Mesodermal cell (in vitro differentiated cells): ENCODE data around the gene RAB23.

Source experiments
- H3K27ac ChIP-seq: 2 replicates; pipeline ENCODE4 v1.7.0; 2013; ENCODE audit warnings: mild to moderate bottlenecking, low read depth, low read length, moderate library complexity; ENCODE audit not compliant: severe bottlenecking
- H3K36me3 ChIP-seq: 2 replicates; pipeline ENCODE4 v1.7.1; 2013; ENCODE audit warnings: mild to moderate bottlenecking, low read length, moderate library complexity; ENCODE audit not compliant: control insufficient read depth, insufficient read depth
- H3K4me1 ChIP-seq: one replicate; pipeline ENCODE4 v1.7.1; 2013; ENCODE audit warnings: mild to moderate bottlenecking, low read length; ENCODE audit not compliant: insufficient read depth, control insufficient read depth, poor library complexity, severe bottlenecking
- H3K4me3 ChIP-seq: 2 replicates; pipeline ENCODE4 v1.7.0; 2013; ENCODE audit warnings: low read length, control low read depth, mild to moderate bottlenecking; ENCODE audit not compliant: insufficient read depth, poor library complexity, severe bottlenecking; ENCODE audit errors: extremely low read depth
- H3K9me3 ChIP-seq: 2 replicates; pipeline ENCODE4 v1.7.1; 2013; ENCODE audit warnings: mild to moderate bottlenecking, low read length, moderate library complexity; ENCODE audit not compliant: control insufficient read depth
- WGBS, 2 experiments: methylation state at CpG; one replicate each; pipeline ENCODE4 v1.1.5; 2013; ENCODE audit warnings: missing lambda C conversion rate in 2 of 2; ENCODE audit not compliant: insufficient coverage in 2 of 2; 5-methylcytosine and 5-hydroxymethylcytosine counted together

Gene RAB23

DNA sequence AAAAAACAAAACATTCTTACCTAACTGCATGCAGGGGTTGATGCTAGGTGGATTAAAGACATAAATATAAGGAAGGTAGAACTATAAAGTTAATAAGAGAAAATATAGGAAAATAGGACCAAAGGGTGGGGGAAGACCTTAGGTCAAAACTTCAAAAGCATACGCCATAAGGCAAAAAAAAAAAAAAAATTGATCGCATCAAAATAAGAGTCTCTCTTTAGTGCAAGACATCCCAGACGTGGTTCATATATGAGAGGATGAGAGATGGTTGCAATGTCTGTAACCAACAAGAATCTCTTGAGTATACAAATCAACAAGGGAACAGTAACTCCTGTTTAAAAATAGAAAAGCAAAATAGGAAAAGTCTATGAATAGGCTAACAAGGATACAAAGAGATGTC, 41.5 kb downstream of the RAB23 start:
- H3K9me3 ChIP-seq: no peaks in the 10 kb centered on the region
- H3K27ac ChIP-seq: no peak overlapping the region
- no peaks in the 10 kb centered on the region for H3K4me1 ChIP-seq
- 100% methylated on average over 1 of the region's 3 CpGs; no CpG with 5 or more reads in 1 of the 2 experiments for WGBS, 2 experiments
- H3K36me3 ChIP-seq: peaks cover 34% of the 10 kb centered on the region
- no peak overlapping the region for H3K4me3 ChIP-seq

DNA sequence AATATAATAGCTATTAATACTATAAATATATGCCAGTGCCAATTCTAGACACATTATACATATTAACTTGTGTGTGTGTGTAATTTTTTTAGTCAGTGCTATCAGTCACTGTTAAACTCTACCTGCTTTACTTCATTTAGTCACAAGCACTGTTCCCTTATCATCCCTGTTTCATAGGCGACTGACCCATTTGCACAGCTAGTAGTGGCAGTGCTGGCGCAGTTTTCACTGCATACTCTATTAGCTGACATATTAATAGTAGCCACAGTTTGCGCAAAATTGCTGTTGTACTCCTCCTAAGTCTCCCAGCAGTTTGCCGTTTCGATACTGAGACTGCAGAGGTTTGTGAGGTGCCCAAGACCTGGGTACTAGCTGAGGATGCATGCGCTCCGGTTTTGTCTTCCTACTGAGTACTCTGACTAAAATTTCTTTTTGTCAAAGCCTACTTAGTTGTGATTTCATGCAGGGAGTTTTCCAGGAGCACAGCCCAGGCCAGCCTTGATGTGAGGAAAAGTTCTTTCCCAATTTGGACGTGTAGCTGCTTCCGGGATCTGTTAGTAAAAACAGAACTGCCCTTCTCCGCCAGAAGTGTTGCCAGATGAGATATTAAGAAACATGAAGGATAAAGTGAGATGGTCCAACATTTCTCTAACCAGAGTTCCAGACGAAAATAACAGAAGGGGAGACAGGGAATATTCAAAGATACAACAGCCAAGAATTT, 44.4 kb downstream of the RAB23 start:
- Histone ChIP-seq H3K27ac (no peak overlapping the region), H3K9me3 (no peaks in the 10 kb centered on the region), H3K4me1 (no peaks in the 10 kb centered on the region), H3K4me3 (no peak overlapping the region), H3K36me3 (peaks cover 23% of the 10 kb centered on the region)
- 93 to 95% methylated on average over 10 to 11 of the region's 11 CpGs for WGBS, 2 experiments

DNA sequence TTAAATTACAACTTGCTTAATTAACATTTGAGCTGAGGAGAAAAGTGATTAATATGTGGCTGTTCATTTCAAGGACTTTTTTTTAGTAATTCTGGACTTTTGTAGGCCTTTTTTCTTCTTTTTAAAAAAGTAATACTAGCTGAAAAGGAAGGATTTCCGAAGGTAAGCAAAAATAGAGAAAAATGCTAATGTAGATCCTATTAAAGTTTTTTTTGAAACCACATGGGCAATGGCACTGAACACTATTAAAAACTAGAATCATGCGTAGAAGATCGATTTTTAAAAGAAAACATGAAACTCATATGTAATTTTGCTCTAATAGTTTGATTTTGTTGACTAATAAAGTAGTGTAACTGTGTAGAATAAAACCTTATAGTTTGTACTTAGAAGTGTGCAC, 47.6 kb downstream of the RAB23 start:
- Histone ChIP-seq H3K27ac (peak overlapping the region; percentile 61), H3K9me3 (no peaks in the 10 kb centered on the region), H3K36me3 (peaks cover 10% of the 10 kb centered on the region), H3K4me3 (no peak overlapping the region), H3K4me1 (no peaks in the 10 kb centered on the region)
- 85% methylated on average over 2 of the region's 3 CpGs; no CpG with 5 or more reads in 1 of the 2 experiments for WGBS, 2 experiments

DNA sequence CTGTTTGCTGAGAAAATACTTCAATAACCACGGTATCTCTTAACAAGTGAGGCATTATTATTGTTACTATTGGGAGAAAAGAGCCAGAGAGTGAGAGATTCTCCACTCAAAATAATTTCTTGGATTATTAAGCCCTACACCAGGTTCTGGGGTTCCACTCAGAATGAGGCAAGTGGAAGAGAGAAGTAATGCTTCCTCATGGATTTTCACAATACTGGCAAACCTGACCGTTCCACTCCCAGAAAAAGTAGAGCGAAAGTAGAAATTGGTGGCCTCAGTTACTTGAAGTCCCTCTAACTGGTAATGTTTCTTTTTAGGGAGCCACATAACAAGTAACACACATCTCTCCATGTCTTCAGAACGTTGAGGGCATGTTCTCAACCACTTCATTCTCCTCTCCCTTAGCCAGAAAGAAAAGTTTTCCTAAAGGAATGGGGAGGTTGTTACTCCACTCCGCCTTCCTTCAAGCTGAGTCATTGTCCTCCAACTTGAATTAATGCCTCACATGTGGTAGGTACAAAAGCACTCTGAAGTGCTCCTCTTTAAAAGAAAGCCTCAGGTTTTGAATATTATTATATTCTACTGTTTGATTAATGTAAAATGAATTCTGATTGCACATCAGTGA, 48.1 kb downstream of the RAB23 start:
- H3K36me3 ChIP-seq: peaks cover 10% of the 10 kb centered on the region
- no peaks in the 10 kb centered on the region for H3K4me1 ChIP-seq
- H3K9me3 ChIP-seq: no peaks in the 10 kb centered on the region
- H3K4me3 ChIP-seq: peak overlapping the region; percentile 67
- peak overlapping the region; percentile 61 for H3K27ac ChIP-seq
- 0 to 10% methylated on average over 1 to 2 of the region's 5 CpGs for WGBS, 2 experiments

DNA sequence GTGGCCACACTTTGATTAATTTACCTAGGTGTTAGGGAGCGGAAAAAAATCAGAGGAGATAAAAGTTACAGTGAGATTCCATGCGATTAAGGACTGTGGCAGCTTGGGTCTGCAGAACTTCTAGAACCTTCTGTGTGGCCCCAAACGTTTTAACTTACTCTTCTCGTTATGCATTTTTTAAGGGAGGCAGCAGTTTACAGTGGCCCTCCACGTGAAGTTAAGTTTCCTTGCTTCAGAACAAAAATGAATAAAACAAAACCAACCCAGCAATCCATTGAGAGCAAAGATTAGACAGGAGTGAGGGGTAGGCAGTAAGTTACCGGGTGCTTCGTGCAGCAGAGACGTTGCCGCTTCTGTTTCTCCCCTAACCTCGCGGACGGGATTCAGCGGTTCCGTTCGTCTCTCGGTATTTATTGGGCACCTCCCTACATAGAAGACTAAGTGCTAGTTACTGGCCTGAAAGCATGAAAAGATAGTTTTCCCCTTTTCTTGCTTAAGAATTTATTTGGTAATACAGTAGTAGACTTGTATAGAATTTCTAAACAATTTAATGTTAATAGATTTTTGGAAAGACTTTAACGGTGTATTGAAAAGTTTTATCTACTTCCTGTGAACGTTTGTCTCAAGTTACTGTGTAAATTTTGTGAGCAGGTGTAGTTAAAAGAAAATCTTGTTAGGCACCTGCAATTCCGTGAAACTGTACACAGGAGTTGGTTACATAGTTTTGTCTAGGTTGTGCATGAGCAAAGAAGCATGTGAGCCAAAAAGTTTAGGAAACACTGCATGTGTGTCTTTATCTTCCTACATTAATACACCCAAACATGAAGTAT, 48.8 kb downstream of the RAB23 start:
- no peaks in the 10 kb centered on the region for H3K9me3 ChIP-seq
- no peaks in the 10 kb centered on the region for H3K4me1 ChIP-seq
- H3K27ac ChIP-seq: peak overlapping the region; percentile 85
- peak overlapping the region; percentile 67 for H3K4me3 ChIP-seq
- peaks cover 10% of the 10 kb centered on the region for H3K36me3 ChIP-seq
- WGBS, 2 experiments: 6 to 8% methylated on average over 8 to 13 of the region's 19 CpGs

DNA sequence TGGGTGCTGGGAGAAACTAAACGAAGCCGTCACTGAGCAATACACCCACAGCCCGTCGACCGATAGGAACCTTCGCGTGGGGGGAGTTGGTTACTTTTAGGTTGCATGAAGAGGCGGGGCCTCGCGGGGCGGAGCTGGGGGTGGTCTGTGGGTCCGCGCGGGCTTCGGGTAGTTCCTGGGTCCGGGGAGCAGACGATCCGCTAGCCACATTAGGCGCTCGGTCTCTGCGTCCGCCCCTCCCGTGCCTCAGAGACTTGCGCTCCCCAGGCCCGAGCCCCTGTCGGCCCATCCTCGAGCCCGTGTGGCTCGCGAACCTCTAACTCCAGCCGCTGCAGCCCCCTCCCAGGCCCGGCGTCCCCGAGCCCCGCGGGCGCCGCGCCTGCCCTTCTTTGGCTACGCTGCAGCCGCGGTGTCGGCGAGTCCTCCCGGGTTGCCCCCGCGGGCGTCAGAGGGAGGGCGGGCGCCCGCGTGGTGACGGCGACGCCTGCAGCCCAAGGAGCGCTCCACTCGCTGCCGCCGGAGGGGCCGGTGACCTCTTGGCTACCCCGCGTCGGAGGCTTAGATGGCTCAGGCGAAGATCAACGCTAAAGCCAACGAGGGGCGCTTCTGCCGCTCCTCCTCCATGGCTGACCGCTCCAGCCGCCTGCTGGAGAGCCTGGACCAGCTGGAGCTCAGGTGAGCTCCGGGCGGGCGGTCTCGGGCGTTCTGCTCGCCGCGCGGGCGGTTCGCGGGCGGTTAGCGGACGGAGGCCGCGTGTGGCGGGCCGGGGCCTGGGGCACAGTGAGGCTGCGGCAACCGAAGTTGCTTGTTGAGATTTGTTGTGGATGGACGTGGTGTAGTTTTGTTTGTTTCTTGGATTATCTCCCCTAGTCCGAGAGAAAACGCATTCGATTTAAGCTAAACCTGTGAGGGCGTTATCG, 49.7 kb downstream of the RAB23 start, which contains the start of gene BAG2:
Gene BAG2, plus strand, starts transcription at position 191 of the 920 bp plus-strand sequence. Its CDS starts 372 bp downstream, at position 563.
- H3K9me3 ChIP-seq: no peaks in the 10 kb centered on the region
- peak within 1 kb of the TSS; percentile 67 for H3K4me3 ChIP-seq
- H3K27ac ChIP-seq: peak within 1 kb of the TSS; percentile 85
- no peaks in the 10 kb centered on the region for H3K4me1 ChIP-seq
- 0 to 1% methylated on average over 66 to 90 of the region's 97 CpGs for WGBS, 2 experiments
- H3K36me3 ChIP-seq: peaks cover 14% of the 10 kb centered on the region

DNA sequence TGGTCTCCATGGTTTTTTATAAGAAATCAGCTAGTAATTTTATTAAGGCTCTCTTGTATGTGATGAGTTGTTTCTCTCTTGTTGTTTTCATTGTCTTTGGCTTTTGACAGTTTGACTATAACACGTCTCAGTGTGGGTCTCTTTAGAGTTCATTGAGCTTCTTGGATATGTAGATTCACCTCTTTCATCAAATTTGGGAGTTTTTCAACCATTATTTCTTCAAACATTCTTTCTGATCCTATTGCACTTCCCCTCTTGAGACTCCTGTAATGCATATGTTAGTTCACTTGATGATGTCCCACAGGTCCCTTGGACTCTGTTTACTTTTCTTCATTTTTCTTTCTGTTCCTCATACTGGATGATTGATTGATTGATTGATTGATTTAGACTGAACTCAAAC, 57.0 kb downstream of the RAB23 start:
- Histone ChIP-seq H3K36me3 (peaks cover 36% of the 10 kb centered on the region), H3K9me3 (no peaks in the 10 kb centered on the region), H3K4me1 (no peaks in the 10 kb centered on the region), H3K4me3 (no peak overlapping the region), H3K27ac (no peak overlapping the region)
- WGBS, 2 experiments: no CpG with 5 or more reads among the region's 1 CpG

DNA sequence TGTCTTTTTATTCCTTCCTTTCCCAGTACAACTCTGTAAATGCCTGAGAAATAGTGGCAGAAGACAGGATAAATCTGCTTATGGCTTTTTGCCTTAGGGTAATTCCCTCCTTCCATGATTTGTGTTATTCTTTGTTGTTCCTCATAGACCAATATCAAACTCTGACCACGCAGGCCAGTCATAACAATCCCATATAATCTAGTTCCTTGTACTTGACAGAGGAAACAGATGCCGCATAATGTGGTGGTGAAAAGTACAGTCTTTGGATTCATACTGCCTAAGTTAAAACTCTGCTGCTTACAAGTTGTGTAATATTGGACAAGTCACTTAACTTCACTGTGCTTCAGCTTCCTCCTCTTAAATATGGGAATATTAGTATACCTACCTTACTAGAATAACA, 58.2 kb downstream of the RAB23 start:
- WGBS, 2 experiments: no CpG with 5 or more reads among the region's 2 CpGs
- Histone ChIP-seq H3K36me3 (peaks cover 37% of the 10 kb centered on the region), H3K27ac (no peak overlapping the region), H3K4me3 (no peak overlapping the region), H3K4me1 (no peaks in the 10 kb centered on the region), H3K9me3 (no peaks in the 10 kb centered on the region)

DNA sequence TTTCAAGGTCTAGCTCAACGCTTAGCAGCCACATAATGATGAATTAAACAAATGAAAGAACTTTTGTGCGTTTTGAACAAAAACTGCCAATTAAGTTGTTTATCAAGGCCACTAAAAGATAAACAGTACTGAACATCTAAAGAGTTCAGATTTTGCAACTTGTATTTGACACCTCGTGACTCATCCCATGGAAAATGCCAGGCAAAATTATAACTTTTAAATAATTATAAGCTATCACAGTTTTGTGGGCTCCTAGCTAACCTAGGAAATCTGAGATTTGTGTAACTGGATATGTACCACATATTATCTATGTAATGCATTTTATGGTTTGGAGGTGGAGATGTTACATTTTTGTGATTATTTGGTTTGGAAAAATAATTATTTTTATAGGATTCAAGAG, 59.6 kb downstream of the RAB23 start:
- H3K4me3 ChIP-seq: no peak overlapping the region
- 100% methylated on average over 1 to 2 of the region's 3 CpGs for WGBS, 2 experiments
- no peaks in the 10 kb centered on the region for H3K9me3 ChIP-seq
- peaks cover 35% of the 10 kb centered on the region for H3K36me3 ChIP-seq
- no peak overlapping the region for H3K27ac ChIP-seq
- H3K4me1 ChIP-seq: no peaks in the 10 kb centered on the region

DNA sequence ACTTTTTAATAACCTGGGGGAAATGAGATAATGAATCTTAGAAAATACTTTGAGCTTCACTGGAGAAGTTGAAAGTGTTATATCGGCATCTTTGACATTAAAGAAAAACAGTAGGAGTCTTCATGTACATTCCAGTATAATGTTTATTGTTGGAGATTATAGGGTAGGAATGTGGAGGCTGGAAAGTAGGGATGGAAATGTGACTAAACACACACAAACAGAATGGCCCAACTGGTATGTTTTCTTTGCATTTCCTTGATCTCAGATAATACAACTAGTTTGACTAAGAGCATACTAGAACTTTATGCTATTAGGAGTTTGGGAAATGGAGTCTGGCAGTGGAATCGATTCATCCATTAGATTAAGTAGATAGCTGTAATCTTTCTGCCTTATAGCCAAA, 60.1 kb downstream of the RAB23 start:
- H3K9me3 ChIP-seq: no peaks in the 10 kb centered on the region
- H3K4me1 ChIP-seq: no peaks in the 10 kb centered on the region
- 100% methylated on average over 1 of the region's 2 CpGs; no CpG with 5 or more reads in 1 of the 2 experiments for WGBS, 2 experiments
- H3K27ac ChIP-seq: no peak overlapping the region
- peaks cover 33% of the 10 kb centered on the region for H3K36me3 ChIP-seq
- H3K4me3 ChIP-seq: no peak overlapping the region
